HCT116 (cell line): ENCODE results near the gene COMMD10. TPM values are rescaled to one million over a fixed set of nuclear protein-coding genes. Genes with fewer than 3 reads are reported as not detected.
"Not testable (repeated sequence)": the region's sequence is repeated elsewhere in the genome, so short reads cannot be mapped to it uniquely, and the experiment has no call there.

Source experiments
- ATAC-seq: fragments of 200-7000 bp; cut with Tn5 transposase; 2 replicates; pipeline ENCODE4 v1.9.1; 2020; ENCODE audit warnings: mild to moderate bottlenecking, moderate library complexity
- BruUV-seq: library from RNA; stranded (reverse); fragments of 400-500 nt; replicated peaks from 2 replicates; lab custom pipeline; 2021; lab: Mats Ljungman, UMichigan
- CTCF ChIA-PET: fragments of 300-600 bp; sonication (Branson Sonifier 250); formaldehyde crosslinking; loops from one replicate; lab custom pipeline; 2021; ENCODE audit warnings: antibody characterized with exemption; lab: Charles Lee
- POLR2A ChIA-PET: fragments of 300-600, 350-600 bp; sonication (Branson Sonifier 250); formaldehyde crosslinking; loops from one replicate; lab custom pipeline; 2021; ENCODE audit warnings: antibody characterized with exemption; lab: Charles Lee
- RAD21 ChIA-PET, 2 experiments: fragments of 300-600 bp; sonication (Branson Sonifier 250); formaldehyde crosslinking; loops; one replicate each; lab custom pipeline; 2023; ENCODE audit warnings: low total read pairs in 2 of 2; ENCODE audit not compliant: uncharacterized antibody in 2 of 2, unreplicated experiment in 2 of 2, low non-redundant PET in 1 of 2; lab: Charles Lee
- DNase-seq: peaks from one replicate; pipeline ENCODE4 v3.0.0-alpha.2; 2010; ENCODE audit warnings: low read depth, low spot score
- H2AFZ ChIP-seq: fragments of 200-600 bp; shearing (Covaris generic), sonication (generic); 2 replicates; pipeline ENCODE4 v1.6.1; 2017; ENCODE audit warnings: low read depth, mixed run types, mixed read lengths, antibody characterized with exemption, low read length; ENCODE audit not compliant: poor library complexity, severe bottlenecking
- H3K27ac ChIP-seq: 2 replicates; pipeline ENCODE4 v1.5.1; 2012; ENCODE audit warnings: low read depth, low read length
- H3K27me3 ChIP-seq: fragments of 200-600 bp; sonication (generic); 2 replicates; pipeline ENCODE4 v1.6.1; 2016; ENCODE audit warnings: mixed run types, low read length, mixed read lengths; ENCODE audit not compliant: insufficient read depth
- H3K36me3 ChIP-seq, 2 experiments: fragments of 200-500 bp in 1 of 2; fragments of 200-600 bp in 1 of 2; sonication (Bioruptor generic) in 1 of 2; sonication (generic) in 1 of 2; 2 replicates each; pipeline versions ENCODE4 v1.5.1 to v1.6.1; 2014 to 2016; ENCODE audit warnings: low read length in 2 of 2, inconsistent platforms in 1 of 2, mixed read lengths in 1 of 2, mixed run types in 1 of 2; ENCODE audit not compliant: insufficient read depth in 2 of 2, control insufficient read depth in 1 of 2
- H3K4me1 ChIP-seq, 2 experiments: fragments of 200-600 bp in 1 of 2; sonication (generic) in 1 of 2; 2 replicates each; pipeline versions ENCODE4 v1.5.1 to v1.6.1; 2012 to 2017; ENCODE audit warnings: low read length in 2 of 2, inconsistent platforms in 1 of 2, mild to moderate bottlenecking in 1 of 2, mixed read lengths in 1 of 2, mixed run types in 1 of 2, moderate library complexity in 1 of 2; ENCODE audit not compliant: insufficient read depth in 2 of 2, control insufficient read depth in 1 of 2
- H3K4me2 ChIP-seq: fragments of 200-600 bp; sonication (generic); 2 replicates; pipeline ENCODE4 v1.6.1; 2017; ENCODE audit warnings: mixed run types, low read length, mixed read lengths
- H3K4me3 ChIP-seq, 2 experiments: fragments of 200-600 bp in 1 of 2; sonication (generic) in 1 of 2; replicated peaks in 1 of 2; 2 replicates each; pipeline ENCODE4 v1.5.1; 2011 to 2016; ENCODE audit warnings: low read length in 2 of 2, control low read depth in 1 of 2, low read depth in 1 of 2, mild to moderate bottlenecking in 1 of 2, mixed read lengths in 1 of 2, mixed run types in 1 of 2
- H3K79me2 ChIP-seq: fragments of 200-600 bp; sonication (generic); 2 replicates; pipeline ENCODE4 v1.6.1; 2017; ENCODE audit warnings: mild to moderate bottlenecking, mixed run types, low read length, moderate library complexity, mixed read lengths; ENCODE audit not compliant: insufficient read depth
- H3K9ac ChIP-seq: fragments of 200-600 bp; sonication (generic); 2 replicates; pipeline ENCODE4 v1.6.1; 2016; ENCODE audit warnings: low read length, mixed read lengths
- H3K9me2 ChIP-seq: fragments of 200-600 bp; sonication (generic), shearing (Covaris generic); 2 replicates; pipeline ENCODE4 v1.6.1; 2017; ENCODE audit warnings: mixed run types, mild to moderate bottlenecking, moderate library complexity; ENCODE audit not compliant: insufficient read depth
- H3K9me3 ChIP-seq, 2 experiments: fragments of 200-500 bp in 1 of 2; fragments of 200-600 bp in 1 of 2; sonication (Bioruptor generic) in 1 of 2; sonication (generic) in 1 of 2; 2 replicates each; pipeline ENCODE4 v1.6.1; 2014 to 2017; ENCODE audit warnings: low read length in 2 of 2, mixed read lengths in 2 of 2, inconsistent platforms in 1 of 2, low read depth in 1 of 2, mild to moderate bottlenecking in 1 of 2, mixed run types in 1 of 2, moderate library complexity in 1 of 2; ENCODE audit not compliant: control insufficient read depth in 1 of 2, insufficient read depth in 1 of 2
- H4K20me1 ChIP-seq: fragments of 200-600 bp; sonication (generic), shearing (Covaris generic); 2 replicates; pipeline ENCODE4 v1.6.1; 2017; ENCODE audit warnings: mixed run types, mild to moderate bottlenecking, moderate library complexity; ENCODE audit not compliant: insufficient read depth
- ATF3 ChIP-seq: IDR thresholded peaks from 2 replicates; pipeline ENCODE4 v1.6.1; 2012
- SIN3A ChIP-seq: IDR thresholded peaks from 2 replicates; pipeline ENCODE4 v1.6.1; 2012; ENCODE audit warnings: low read depth
- SP1 ChIP-seq: IDR thresholded peaks from 2 replicates; pipeline ENCODE4 v1.6.1; 2012; ENCODE audit warnings: low read depth
- intact Hi-C: fragments of 100-400 bp; cut with micrococcal nuclease; formaldehyde crosslinking; loops from 2 replicates; pipeline ENCODE4 v1.10.0; 2022
- total RNA-seq: library from RNA; stranded (reverse); gene quantifications from one replicate; pipeline ENCODE4 v1.2.1, GENCODE V29; 2021; ENCODE audit not compliant: unreplicated experiment

Gene COMMD10
- total RNA-seq, 1 experiment from 2014 or later: 35.3 TPM

- RAD21 ChIA-PET: no interaction called here
- no peaks in the 10 kb centered on the region for H3K9me3 ChIP-seq
- H4K20me1 ChIP-seq: no peaks in the 10 kb centered on the region
- ATAC-seq (peak; percentile 31), DNase-seq (no peak)
- H3K4me2 ChIP-seq: peak overlapping the region; percentile 91
- no peaks in the 10 kb centered on the region for H3K9me2 ChIP-seq
- intact Hi-C loops: loop anchor here (1.0 kb wide), 1 partner anchor 155 kb away; no protein-coding TSS in a partner anchor
- H2AFZ ChIP-seq: no peak overlapping the region
- no TSS peak for BruUV-seq
- no peaks in the 10 kb centered on the region for H3K27me3 ChIP-seq
- TF ChIP-seq SP1 (peak; percentile 4; the same call in 1 of the 2 replicates), SIN3A (peak; percentile 43), ATF3 (no peak)
- H3K4me3 ChIP-seq: peak overlapping the region; percentile 67 to 80
- CTCF ChIA-PET: no interaction called here
- peaks cover 7 to 43% of the 10 kb centered on the region in 2 experiments for H3K4me1 ChIP-seq
- H3K36me3 ChIP-seq: no peaks in the 10 kb centered on the region
- POLR2A ChIA-PET: interaction anchor here (0.7 to 1.5 kb wide), 3 partner anchors 13 to 479 kb away, joined by 3 to 4 read pairs (median 4); no protein-coding TSS in a partner anchor
- peak overlapping the region; percentile 82 for H3K9ac ChIP-seq
- H3K27ac ChIP-seq: peak overlapping the region; percentile 88
- peaks cover 64% of the 10 kb centered on the region for H3K79me2 ChIP-seq
These were observed 536 bp upstream of the COMMD10 start for GRCh38 chr5:116084287-116084691.

DNA sequence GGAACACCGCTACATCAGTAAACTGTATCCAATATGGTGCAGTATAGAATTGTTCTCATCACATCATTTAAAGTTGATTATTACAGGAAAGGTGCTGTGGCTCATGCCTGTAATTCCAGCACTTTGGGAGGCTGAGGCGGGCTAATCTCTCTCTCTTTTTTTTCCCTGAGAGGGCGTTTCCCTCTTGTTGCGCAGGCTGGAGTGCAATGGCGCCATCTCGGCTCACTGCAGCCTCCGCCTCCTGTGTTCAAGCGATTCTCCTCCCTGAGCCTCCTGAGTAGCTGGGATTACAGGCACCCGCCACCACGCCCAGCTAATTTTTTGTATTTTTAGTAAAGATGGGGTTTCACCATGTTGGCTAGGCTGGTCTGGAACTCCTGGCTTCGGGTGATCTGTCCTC is 1.5 kb downstream of the COMMD10 start:
- H4K20me1 ChIP-seq, H3K36me3 ChIP-seq, RAD21 ChIA-PET, CTCF ChIA-PET, ATAC-seq, H3K27me3 ChIP-seq, H3K9me2 ChIP-seq, intact Hi-C loops, H3K9me3 ChIP-seq, H2AFZ ChIP-seq, BruUV-seq, DNase-seq: not testable (repeated sequence)
- peak overlapping the region; percentile 67 to 80 for H3K4me3 ChIP-seq
- H3K79me2 ChIP-seq: peaks cover 77% of the 10 kb centered on the region
- POLR2A ChIA-PET: interaction anchor here (0.6 to 1.4 kb wide), 3 partner anchors 10 to 991 kb away, joined by 3 to 4 read pairs (median 3); no protein-coding TSS in a partner anchor
- H3K4me1 ChIP-seq: peaks cover 7 to 43% of the 10 kb centered on the region in 2 experiments
- H3K27ac ChIP-seq: peak overlapping the region; percentile 88; the same call in 1 of the 2 replicates
- H3K4me2 ChIP-seq: peak overlapping the region; percentile 91
- H3K9ac ChIP-seq: peak overlapping the region; percentile 82; the same call in 1 of the 2 replicates
